PC-3 (cell line): Measurements from ENCODE around the gene SH3GL2. TPM values are rescaled to one million over a fixed set of nuclear protein-coding genes. Genes with fewer than 3 reads are reported as not detected.
A peak's percentile ranks its signal among the peaks of the same experiment; 100 is the strongest.

Experiments
- ATAC-seq: fragments of 200-7000 bp; cut with Tn5 transposase; 2 replicates; pipeline ENCODE4 v1.9.1; 2020; ENCODE audit warnings: mild to moderate bottlenecking, moderate library complexity
- BruUV-seq: library from RNA; stranded (reverse); fragments of 400-500 nt; replicated peaks from 2 replicates; lab custom pipeline; 2021; lab: Mats Ljungman, UMichigan
- CTCF ChIA-PET: fragments of 300-600 bp; sonication (Branson Sonifier 250); formaldehyde crosslinking; loops from one replicate; lab custom pipeline; 2022; ENCODE audit warnings: antibody characterized with exemption; lab: Charles Lee
- POLR2A ChIA-PET: fragments of 300-600 bp; sonication (Branson Sonifier 250); formaldehyde crosslinking; loops from one replicate; lab custom pipeline; 2022; ENCODE audit warnings: antibody characterized with exemption; ENCODE audit not compliant: unreplicated experiment; lab: Charles Lee
- DNase-seq: peaks from one replicate; pipeline ENCODE4 v3.0.0-alpha.2; 2015
- H2AFZ ChIP-seq: fragments of 300-600 bp; sonication (generic); 2 replicates; pipeline ENCODE4 v1.6.0; 2016; ENCODE audit warnings: antibody characterized with exemption, low read length
- H3F3A ChIP-seq: fragments of 300-600 bp; sonication (generic); one replicate; pipeline ENCODE4 v1.6.0; 2017; ENCODE audit warnings: antibody characterized with exemption, low read length, control low read depth, mild to moderate bottlenecking; ENCODE audit not compliant: unreplicated experiment
- H3K27ac ChIP-seq: fragments of 300-600 bp; sonication (generic); 2 replicates; pipeline ENCODE4 v1.5.1; 2016; ENCODE audit warnings: mild to moderate bottlenecking, low read length
- H3K27me3 ChIP-seq: fragments of 300-600 bp; sonication (generic); 2 replicates; pipeline ENCODE4 v1.6.1; 2016; ENCODE audit warnings: low read length, mixed read lengths
- H3K36me3 ChIP-seq: fragments of 300-600 bp; sonication (generic); 2 replicates; pipeline ENCODE4 v1.6.1; 2016; ENCODE audit warnings: low read depth, mixed run types, low read length, mixed read lengths
- H3K4me1 ChIP-seq: fragments of 300-600 bp; sonication (generic); 2 replicates; pipeline ENCODE4 v1.5.1; 2016; ENCODE audit warnings: low read length; ENCODE audit not compliant: insufficient read depth
- H3K4me2 ChIP-seq: fragments of 300-600 bp; sonication (generic); 2 replicates; pipeline ENCODE4 v1.6.0; 2016; ENCODE audit warnings: low read length
- H3K4me3 ChIP-seq: fragments of 300-600 bp; sonication (generic); 2 replicates; pipeline ENCODE4 v1.5.1; 2016; ENCODE audit warnings: mild to moderate bottlenecking, low read length, mixed read lengths
- H3K79me2 ChIP-seq: fragments of 300-600 bp; sonication (generic); 2 replicates; pipeline ENCODE4 v1.6.1; 2017; ENCODE audit warnings: low read length, mixed read lengths
- H3K9ac ChIP-seq: fragments of 300-600 bp; sonication (generic); 2 replicates; pipeline ENCODE4 v1.6.0; 2016; ENCODE audit warnings: mild to moderate bottlenecking, low read length
- H3K9me2 ChIP-seq: fragments of 300-600 bp; sonication (generic); replicated peaks from 2 replicates; pipeline ENCODE4 v1.6.1; 2016; ENCODE audit warnings: mixed run types, low read length, mixed read lengths
- H3K9me3 ChIP-seq: fragments of 300-600 bp; sonication (generic); 2 replicates; pipeline ENCODE4 v1.6.1; 2016; ENCODE audit warnings: low read length, mixed read lengths
- H4K20me1 ChIP-seq: fragments of 300-600 bp; sonication (generic); 2 replicates; pipeline ENCODE4 v1.6.1; 2016; ENCODE audit warnings: low read length, mixed read lengths
- CTCF ChIP-seq: fragments of 300-600 bp; sonication (generic); conservative IDR thresholded peaks from 2 replicates; pipeline ENCODE4 v1.5.1; 2017; ENCODE audit warnings: antibody characterized with exemption, low read depth, mild to moderate bottlenecking, low read length
- EZH2 ChIP-seq: fragments of 300-600 bp; sonication (generic); IDR thresholded peaks from one replicate; pipeline ENCODE4 v1.6.1; 2017; ENCODE audit warnings: antibody characterized with exemption, mild to moderate bottlenecking, low read length; ENCODE audit not compliant: unreplicated experiment
- EZH2phosphoT487 ChIP-seq: fragments of 300-600 bp; sonication (generic); IDR thresholded peaks from 2 replicates; pipeline ENCODE4 v1.6.1; 2018; ENCODE audit warnings: mild to moderate bottlenecking, antibody characterized with exemption, low read length, borderline replicate concordance
- intact Hi-C: fragments of 100-400 bp; cut with micrococcal nuclease; formaldehyde crosslinking; loops from 2 replicates; pipeline ENCODE4 v1.9.0; 2023
- total RNA-seq: library from RNA; depleted of rRNA; stranded (reverse); fragments of >200 nt; gene quantifications from 2 replicates; pipeline ENCODE4 v1.2.3, GENCODE V29; 2014

The SH3GL2 gene
- total RNA-seq, 1 experiment from 2014 or later = 2.9 TPM

GRCh38 chr9:17744786-17745185, 165.9 kb downstream of the SH3GL2 start:
- Histone ChIP-seq H3K27ac (no peak overlapping the region), H3K9me2 (no peaks in the 10 kb centered on the region), H3K27me3 (no peaks in the 10 kb centered on the region), H3K36me3 (no peaks in the 10 kb centered on the region), H3K4me2 (no peak overlapping the region), H4K20me1 (0 out of 2 replicates have a peak, but pooled peaks cover 4% of the 10 kb centered on the region), H3K79me2 (no peaks in the 10 kb centered on the region), H3K9me3 (no peaks in the 10 kb centered on the region), H3K9ac (no peak overlapping the region), H3K4me1 (peaks cover 8% of the 10 kb centered on the region), H3K4me3 (no peak overlapping the region), H2AFZ (no peak overlapping the region), H3F3A (no peaks in the 10 kb centered on the region)
- BruUV-seq = no TSS peak
- intact Hi-C loops = loop anchor here (10.0 kb wide), 1 partner anchor 110 kb away; no protein-coding TSS in a partner anchor
- ChIA-PET CTCF (no interaction called here), POLR2A (no interaction called here)
- peak; percentile 53 for DNase-seq
- TF ChIP-seq EZH2phosphoT487 (no peak), EZH2 (no peak), CTCF (no peak)
- no peak for ATAC-seq

GRCh38 chr9:17750269-17750668, 171.4 kb downstream of the SH3GL2 start:
- H3K36me3 ChIP-seq = no peaks in the 10 kb centered on the region
- no peak overlapping the region for H3K4me3 ChIP-seq
- peaks cover 8% of the 10 kb centered on the region for H3K4me1 ChIP-seq
- no peaks in the 10 kb centered on the region for H3K79me2 ChIP-seq
- TF ChIP-seq CTCF (no peak), EZH2 (no peak), EZH2phosphoT487 (no peak)
- POLR2A ChIA-PET = no interaction called here
- no peak overlapping the region for H2AFZ ChIP-seq
- CTCF ChIA-PET = no interaction called here
- H3F3A ChIP-seq = no peaks in the 10 kb centered on the region
- no peaks in the 10 kb centered on the region for H3K9me2 ChIP-seq
- 0 out of 2 replicates have a peak, but pooled peaks cover 4% of the 10 kb centered on the region for H4K20me1 ChIP-seq
- no peaks in the 10 kb centered on the region for H3K9me3 ChIP-seq
- H3K4me2 ChIP-seq = no peak overlapping the region
- no peaks in the 10 kb centered on the region for H3K27me3 ChIP-seq
- ATAC-seq (no peak), DNase-seq (no peak)
- H3K9ac ChIP-seq = no peak overlapping the region
- intact Hi-C loops = no loop called here
- no TSS peak for BruUV-seq
- H3K27ac ChIP-seq = no peak overlapping the region

- ATAC-seq = no peak
- Histone ChIP-seq H3K27ac (no peak overlapping the region), H3F3A (no peaks in the 10 kb centered on the region), H3K27me3 (no peaks in the 10 kb centered on the region), H3K9me2 (no peaks in the 10 kb centered on the region), H3K9me3 (no peaks in the 10 kb centered on the region), H3K9ac (no peak overlapping the region), H3K4me2 (no peak overlapping the region), H3K36me3 (no peaks in the 10 kb centered on the region), H3K79me2 (no peaks in the 10 kb centered on the region), H4K20me1 (0 out of 2 replicates have a peak, but pooled peaks cover 4% of the 10 kb centered on the region), H2AFZ (no peak overlapping the region), H3K4me1 (peaks cover 6% of the 10 kb centered on the region), H3K4me3 (no peak overlapping the region)
- intact Hi-C loops = no loop called here
- CTCF ChIA-PET = no interaction called here
- BruUV-seq = no TSS peak
- no peak for TF ChIP-seq CTCF
- TF ChIP-seq EZH2 = no peak
- TF ChIP-seq EZH2phosphoT487 = no peak
- POLR2A ChIA-PET = no interaction called here
- no peak for DNase-seq
Measured at GRCh38 chr9:17751486-17751885, 172.6 kb downstream of the SH3GL2 start.
